ENCODE measurements around the gene AXIN1.

Gene AXIN1

GRCh38 chr16:279531-279930 is 73.0 kb downstream of the AXIN1 start:
- no peak for FAIRE-seq
- DNase-seq (ENCODE audit: insufficient read length), result no peak
- no peak for TF ChIP-seq POLR2A (IDR thresholded peaks at IDR 0.05; ENCODE audit: low read depth, low read length)
- no peak for TF ChIP-seq TAF1 (IDR thresholded peaks at IDR 0.05; ENCODE audit: borderline replicate concordance, low read depth, low read length)
- no peak for TF ChIP-seq POLR2AphosphoS5 (IDR thresholded peaks at IDR 0.05; ENCODE audit: low read depth, low read length)

GRCh38 chr16:278863-279366 is 73.6 kb downstream of the AXIN1 start:
- peak; percentile 36 for FAIRE-seq
- DNase-seq (ENCODE audit: insufficient read length), result peak; percentile 54
- TF ChIP-seq TAF1 (IDR thresholded peaks at IDR 0.05; ENCODE audit: borderline replicate concordance, low read depth, low read length) (no peak), POLR2A (IDR thresholded peaks at IDR 0.05; ENCODE audit: low read depth, low read length) (no peak), POLR2AphosphoS5 (IDR thresholded peaks at IDR 0.05; ENCODE audit: low read depth, low read length) (no peak)

- TF ChIP-seq POLR2A (IDR thresholded peaks at IDR 0.05; ENCODE audit: low read depth, low read length) (no peak), POLR2AphosphoS5 (IDR thresholded peaks at IDR 0.05; ENCODE audit: low read depth, low read length) (no peak), TAF1 (IDR thresholded peaks at IDR 0.05; ENCODE audit: borderline replicate concordance, low read depth, low read length) (no peak)
- FAIRE-seq, result no peak
Measured at GRCh38 chr16:276426-277077, 76.0 kb downstream of the AXIN1 start.

GRCh38 chr16:275786-276232 is 76.7 kb downstream of the AXIN1 start, which contains the start of gene RGS11:
RGS11 (minus strand) TSS chr16:275944; CDS start chr16:275911, 33 bp downstream.
- TF ChIP-seq TAF1 (IDR thresholded peaks at IDR 0.05; ENCODE audit: borderline replicate concordance, low read depth, low read length), result no peak
- TF ChIP-seq POLR2A (IDR thresholded peaks at IDR 0.05; ENCODE audit: low read depth, low read length), result no peak
- TF ChIP-seq POLR2AphosphoS5 (IDR thresholded peaks at IDR 0.05; ENCODE audit: low read depth, low read length), result no peak
- FAIRE-seq (no peak), DNase-seq (ENCODE audit: insufficient read length) (no peak)

More at GRCh38 chr16:276426-277077, 76.0 kb downstream of the AXIN1 start:
- DNase-seq (ENCODE audit: insufficient read length), result no peak

- TF ChIP-seq POLR2A (IDR thresholded peaks at IDR 0.05; ENCODE audit: low read depth, low read length) (no peak), TAF1 (IDR thresholded peaks at IDR 0.05; ENCODE audit: borderline replicate concordance, low read depth, low read length) (no peak), POLR2AphosphoS5 (IDR thresholded peaks at IDR 0.05; ENCODE audit: low read depth, low read length) (no peak)
- FAIRE-seq, result no peak
- DNase-seq (ENCODE audit: insufficient read length), result peak; percentile 45
Measured at GRCh38 chr16:275041-275641, 77.4 kb downstream of the AXIN1 start.

GRCh38 chr16:273547-274421 is 78.7 kb downstream of the AXIN1 start:
- TF ChIP-seq POLR2AphosphoS5 (IDR thresholded peaks at IDR 0.05; ENCODE audit: low read depth, low read length), result no peak
- no peak for TF ChIP-seq POLR2A (IDR thresholded peaks at IDR 0.05; ENCODE audit: low read depth, low read length)
- TF ChIP-seq TAF1 (IDR thresholded peaks at IDR 0.05; ENCODE audit: borderline replicate concordance, low read depth, low read length), result no peak
- FAIRE-seq, result no peak
- DNase-seq (ENCODE audit: insufficient read length), result peak; percentile 43

- no peak for DNase-seq (ENCODE audit: insufficient read length)
- TF ChIP-seq TAF1 (IDR thresholded peaks at IDR 0.05; ENCODE audit: borderline replicate concordance, low read depth, low read length), result no peak
- no peak for TF ChIP-seq POLR2A (IDR thresholded peaks at IDR 0.05; ENCODE audit: low read depth, low read length)
- no peak for TF ChIP-seq POLR2AphosphoS5 (IDR thresholded peaks at IDR 0.05; ENCODE audit: low read depth, low read length)
- no peak for FAIRE-seq
Measured at GRCh38 chr16:272633-273546, 79.6 kb downstream of the AXIN1 start.

GRCh38 chr16:270381-271255 is 81.9 kb downstream of the AXIN1 start:
- FAIRE-seq, result no peak
- DNase-seq (ENCODE audit: insufficient read length), result no peak
- no peak for TF ChIP-seq POLR2A (IDR thresholded peaks at IDR 0.05; ENCODE audit: low read depth, low read length)
- TF ChIP-seq POLR2AphosphoS5 (IDR thresholded peaks at IDR 0.05; ENCODE audit: low read depth, low read length), result no peak
- no peak for TF ChIP-seq TAF1 (IDR thresholded peaks at IDR 0.05; ENCODE audit: borderline replicate concordance, low read depth, low read length)

GRCh38 chr16:269061-269796 is 83.3 kb downstream of the AXIN1 start:
- DNase-seq (ENCODE audit: insufficient read length) (no peak), FAIRE-seq (no peak)
- TF ChIP-seq POLR2A (IDR thresholded peaks at IDR 0.05; ENCODE audit: low read depth, low read length) (no peak), TAF1 (IDR thresholded peaks at IDR 0.05; ENCODE audit: borderline replicate concordance, low read depth, low read length) (no peak), POLR2AphosphoS5 (IDR thresholded peaks at IDR 0.05; ENCODE audit: low read depth, low read length) (no peak)

All from GM12892 (cell line).